GM15510 (cell line): ENCODE measurements around the gene KCNRG.

Experiments
- POLR2A ChIP-seq: IDR thresholded peaks from 3 replicates; pipeline ENCODE4 v1.6.1; 2011; ENCODE audit warnings: borderline replicate concordance; ENCODE audit not compliant: insufficient read length; ENCODE audit errors: extremely low read depth

The KCNRG gene

GRCh38 chr13:49998714-49999624 is 16.3 kb upstream of the KCNRG start:
- no peak for TF ChIP-seq POLR2A

- TF ChIP-seq POLR2A, result no peak
These were observed 14.0 kb upstream of the KCNRG start for GRCh38 chr13:50001287-50001686.

GRCh38 chr13:50006426-50007135 is 8.7 kb upstream of the KCNRG start:
- no peak for TF ChIP-seq POLR2A

GRCh38 chr13:50011461-50011860 is 3.8 kb upstream of the KCNRG start:
- TF ChIP-seq POLR2A, result no peak

- no peak for TF ChIP-seq POLR2A
These were observed 2.7 kb upstream of the KCNRG start for GRCh38 chr13:50012396-50013169.

- no peak for TF ChIP-seq POLR2A
These were observed 858 bp upstream of the KCNRG start for GRCh38 chr13:50014386-50014785.

GRCh38 chr13:50015750-50016149 is 506 bp downstream of the KCNRG start:
- TF ChIP-seq POLR2A, result no peak

GRCh38 chr13:50016444-50016843 is 1.2 kb downstream of the KCNRG start:
- no peak for TF ChIP-seq POLR2A

GRCh38 chr13:50017819-50018218 is 2.6 kb downstream of the KCNRG start:
- no peak for TF ChIP-seq POLR2A

GRCh38 chr13:50025436-50025835 is 10.2 kb downstream of the KCNRG start:
- TF ChIP-seq POLR2A, result no peak

GRCh38 chr13:50026788-50027473 is 11.7 kb downstream of the KCNRG start:
- no peak for TF ChIP-seq POLR2A

GRCh38 chr13:50030315-50030714 is 15.1 kb downstream of the KCNRG start:
- TF ChIP-seq POLR2A, result no peak

- TF ChIP-seq POLR2A, result no peak
These were observed 18.5 kb downstream of the KCNRG start for GRCh38 chr13:50033725-50034124.

- no peak for TF ChIP-seq POLR2A
These were observed 22.5 kb downstream of the KCNRG start for GRCh38 chr13:50037788-50038187.

- no peak for TF ChIP-seq POLR2A
These were observed 23.0 kb downstream of the KCNRG start for GRCh38 chr13:50038266-50038665.

GRCh38 chr13:50052478-50052877 is 37.2 kb downstream of the KCNRG start:
- TF ChIP-seq POLR2A, result no peak

GRCh38 chr13:50053844-50054243 is 38.6 kb downstream of the KCNRG start:
- TF ChIP-seq POLR2A, result no peak
